Measurements from ENCODE around the gene TFF2.

Gene TFF2

GRCh38 chr21:42350927-42351426 is at the start of gene TFF2:
TFF2 (minus strand) TSS chr21:42350994; CDS start chr21:42350957, 37 bp downstream.
- no peak for DNase-seq

GRCh38 chr21:42400525-42400924 is 49.7 kb upstream of the TFF2 start:
- no peak for DNase-seq

- DNase-seq: no peak
Observed at GRCh38 chr21:42398436-42399028, 47.7 kb upstream of the TFF2 start.

GRCh38 chr21:42397746-42398394 is 47.1 kb upstream of the TFF2 start:
- no peak for DNase-seq

GRCh38 chr21:42396799-42397745 is 46.3 kb upstream of the TFF2 start:
- no peak for DNase-seq

- DNase-seq: no peak
Observed at GRCh38 chr21:42395905-42396651, 45.3 kb upstream of the TFF2 start, which contains the start of gene TMPRSS3. TMPRSS3 (minus strand) TSS chr21:42396052; CDS start chr21:42395417, 635 bp downstream.

GRCh38 chr21:42395302-42395701 is 44.5 kb upstream of the TFF2 start:
- DNase-seq: no peak

- DNase-seq: no peak
Observed at GRCh38 chr21:42393443-42393950, 42.7 kb upstream of the TFF2 start.

GRCh38 chr21:42392731-42393442 is 42.1 kb upstream of the TFF2 start:
- no peak for DNase-seq

- no peak for DNase-seq
Observed at GRCh38 chr21:42391297-42391696, 40.5 kb upstream of the TFF2 start.

GRCh38 chr21:42390696-42391095 is 39.9 kb upstream of the TFF2 start:
- no peak for DNase-seq

- no peak for DNase-seq
Observed at GRCh38 chr21:42390193-42390592, 39.4 kb upstream of the TFF2 start.

GRCh38 chr21:42389449-42389835 is 38.6 kb upstream of the TFF2 start:
- DNase-seq: no peak

GRCh38 chr21:42388740-42389448 is 38.1 kb upstream of the TFF2 start:
- no peak for DNase-seq

GRCh38 chr21:42387843-42388340 is 37.1 kb upstream of the TFF2 start:
- no peak for DNase-seq

- DNase-seq: no peak
Observed at GRCh38 chr21:42387164-42387563, 36.4 kb upstream of the TFF2 start.

GRCh38 chr21:42386034-42386591 is 35.3 kb upstream of the TFF2 start:
- DNase-seq: no peak

- no peak for DNase-seq
Observed at GRCh38 chr21:42385619-42386018, 34.8 kb upstream of the TFF2 start.

- DNase-seq: no peak
Observed at GRCh38 chr21:42384989-42385388, 34.2 kb upstream of the TFF2 start.

- no peak for DNase-seq
Observed at GRCh38 chr21:42384156-42384945, 33.6 kb upstream of the TFF2 start.
